Hepatocyte (in vitro differentiated cells): ENCODE data around the gene SPATA31E1. TPM values are rescaled to one million over a fixed set of nuclear protein-coding genes. Genes with fewer than 3 reads are reported as not detected.
A peak's percentile ranks its signal among the peaks of the same experiment; 100 is the strongest.

Source experiments
- DNase-seq: peaks from one replicate; pipeline ENCODE4 v3.0.0-alpha.2; 2016; ENCODE audit warnings: low spot score
- H2AFZ ChIP-seq: fragments of 200-600 bp; sonication (generic); 2 replicates; pipeline ENCODE4 v1.6.0; 2016; ENCODE audit warnings: antibody characterized with exemption, mild to moderate bottlenecking
- H3K27ac ChIP-seq: fragments of 200-600 bp; sonication (generic); 2 replicates; pipeline ENCODE4 v1.5.1; 2016; ENCODE audit warnings: mild to moderate bottlenecking
- H3K27me3 ChIP-seq: fragments of 200-600 bp; sonication (generic); 2 replicates; pipeline ENCODE4 v1.6.1; 2016
- H3K36me3 ChIP-seq: fragments of 200-600 bp; sonication (generic); replicated peaks from 2 replicates; pipeline ENCODE4 v1.5.1; 2016; ENCODE audit warnings: low read depth; ENCODE audit not compliant: insufficient read depth
- H3K4me1 ChIP-seq: fragments of 200-600 bp; sonication (generic); 2 replicates; pipeline ENCODE4 v1.5.1; 2016; ENCODE audit warnings: mild to moderate bottlenecking, moderate library complexity; ENCODE audit not compliant: insufficient read depth
- H3K4me2 ChIP-seq: fragments of 200-600 bp; sonication (generic); 2 replicates; pipeline ENCODE4 v1.6.0; 2016
- H3K4me3 ChIP-seq: fragments of 200-600 bp; sonication (generic); 2 replicates; pipeline ENCODE4 v1.5.1; 2016; ENCODE audit warnings: mild to moderate bottlenecking
- H3K79me2 ChIP-seq: fragments of 200-600 bp; sonication (generic); 2 replicates; pipeline ENCODE4 v1.6.0; 2017; ENCODE audit warnings: mild to moderate bottlenecking
- H3K9me2 ChIP-seq: fragments of 200-600 bp; sonication (generic); replicated peaks from 2 replicates; pipeline ENCODE4 v1.6.0; 2017; ENCODE audit warnings: mild to moderate bottlenecking; ENCODE audit not compliant: insufficient read depth
- H3K9me3 ChIP-seq: fragments of 200-600 bp; sonication (generic); 2 replicates; pipeline ENCODE4 v1.5.1; 2016; ENCODE audit warnings: low read depth, mild to moderate bottlenecking
- H4K20me1 ChIP-seq: fragments of 200-600 bp; sonication (generic); 2 replicates; pipeline ENCODE4 v1.6.0; 2016; ENCODE audit warnings: mild to moderate bottlenecking; ENCODE audit not compliant: insufficient read depth, poor library complexity, severe bottlenecking
- EZH2 ChIP-seq: fragments of 200-600 bp; sonication (generic); IDR thresholded peaks from 2 replicates; pipeline ENCODE4 v1.6.1; 2016; ENCODE audit warnings: antibody characterized with exemption, mild to moderate bottlenecking, borderline replicate concordance
- EZH2phosphoT487 ChIP-seq: fragments of 200-600 bp; sonication (generic); IDR thresholded peaks from one replicate; pipeline ENCODE4 v1.6.1; 2018; ENCODE audit warnings: antibody characterized with exemption, mild to moderate bottlenecking, low read depth, moderate library complexity; ENCODE audit not compliant: unreplicated experiment, severe bottlenecking
- WGBS: methylation state at CpG from one replicate; pipeline ENCODE4 v1.1.6; 2016; ENCODE audit warnings: low lambda C conversion rate; ENCODE audit errors: missing lambda C conversion rate; 5-methylcytosine and 5-hydroxymethylcytosine counted together
- polyA plus RNA-seq: library from polyadenylated mRNA; unstranded; fragments of >200 nt; fragmentation: Nextera tagmentation; extraction: Ambion mirVana; gene quantifications from 2 replicates; pipeline ENCODE4 v1.2.1, GENCODE V29; 2016
- total RNA-seq: library from RNA; depleted of rRNA; stranded (reverse); fragments of >200 nt; gene quantifications from 2 replicates; pipeline ENCODE4 v1.2.3, GENCODE V29; 2014
- TF ChIP-seq, protein P1 (sequence below): fragments of 200-600 bp; sonication (generic); IDR thresholded peaks from 2 replicates; pipeline ENCODE4 v1.5.1; 2016; ENCODE audit warnings: antibody characterized with exemption, mild to moderate bottlenecking; ENCODE audit not compliant: poor library complexity

Gene SPATA31E1
- total and polyA plus RNA-seq, 2 experiments from 2014 or later, result not detected

DNA sequence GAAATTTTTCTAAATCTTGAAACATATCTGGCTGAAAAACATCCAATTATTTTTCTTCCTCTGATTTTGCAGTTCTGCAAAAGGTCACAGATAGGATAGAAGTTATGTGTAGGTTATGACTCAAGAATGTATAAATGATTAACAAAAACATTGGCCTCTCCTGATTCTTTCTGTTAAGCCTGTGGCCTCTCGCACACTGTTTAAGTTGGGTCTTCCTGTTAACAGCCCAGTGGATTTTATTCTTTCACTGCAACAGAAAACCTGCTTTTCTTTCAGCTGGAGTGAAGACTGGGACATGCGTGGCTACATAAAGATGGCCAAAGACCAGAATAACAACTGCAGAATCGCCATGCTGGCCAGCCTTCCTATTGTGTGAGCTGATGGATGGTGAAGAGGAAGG lies 17.1 kb upstream of the SPATA31E1 start:
- Histone ChIP-seq H3K79me2 (peaks cover 4% of the 10 kb centered on the region), H3K4me3 (no peak overlapping the region), H3K27ac (peak overlapping the region; percentile 71), H3K4me2 (peak overlapping the region; percentile 53), H3K9me2 (no peaks in the 10 kb centered on the region), H2AFZ (no peak overlapping the region), H3K4me1 (peaks cover 13% of the 10 kb centered on the region), H3K36me3 (no peaks in the 10 kb centered on the region), H3K27me3 (no peaks in the 10 kb centered on the region), H4K20me1 (no peaks in the 10 kb centered on the region), H3K9me3 (no peaks in the 10 kb centered on the region)
- 63% methylated on average over 3 of the region's 3 CpGs for WGBS
- TF ChIP-seq EZH2 (no peak), EZH2phosphoT487 (no peak)
- TF ChIP-seq, protein P1, sequence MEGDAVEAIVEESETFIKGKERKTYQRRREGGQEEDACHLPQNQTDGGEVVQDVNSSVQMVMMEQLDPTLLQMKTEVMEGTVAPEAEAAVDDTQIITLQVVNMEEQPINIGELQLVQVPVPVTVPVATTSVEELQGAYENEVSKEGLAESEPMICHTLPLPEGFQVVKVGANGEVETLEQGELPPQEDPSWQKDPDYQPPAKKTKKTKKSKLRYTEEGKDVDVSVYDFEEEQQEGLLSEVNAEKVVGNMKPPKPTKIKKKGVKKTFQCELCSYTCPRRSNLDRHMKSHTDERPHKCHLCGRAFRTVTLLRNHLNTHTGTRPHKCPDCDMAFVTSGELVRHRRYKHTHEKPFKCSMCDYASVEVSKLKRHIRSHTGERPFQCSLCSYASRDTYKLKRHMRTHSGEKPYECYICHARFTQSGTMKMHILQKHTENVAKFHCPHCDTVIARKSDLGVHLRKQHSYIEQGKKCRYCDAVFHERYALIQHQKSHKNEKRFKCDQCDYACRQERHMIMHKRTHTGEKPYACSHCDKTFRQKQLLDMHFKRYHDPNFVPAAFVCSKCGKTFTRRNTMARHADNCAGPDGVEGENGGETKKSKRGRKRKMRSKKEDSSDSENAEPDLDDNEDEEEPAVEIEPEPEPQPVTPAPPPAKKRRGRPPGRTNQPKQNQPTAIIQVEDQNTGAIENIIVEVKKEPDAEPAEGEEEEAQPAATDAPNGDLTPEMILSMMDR, result no peak
- DNase-seq, result no peak

DNA sequence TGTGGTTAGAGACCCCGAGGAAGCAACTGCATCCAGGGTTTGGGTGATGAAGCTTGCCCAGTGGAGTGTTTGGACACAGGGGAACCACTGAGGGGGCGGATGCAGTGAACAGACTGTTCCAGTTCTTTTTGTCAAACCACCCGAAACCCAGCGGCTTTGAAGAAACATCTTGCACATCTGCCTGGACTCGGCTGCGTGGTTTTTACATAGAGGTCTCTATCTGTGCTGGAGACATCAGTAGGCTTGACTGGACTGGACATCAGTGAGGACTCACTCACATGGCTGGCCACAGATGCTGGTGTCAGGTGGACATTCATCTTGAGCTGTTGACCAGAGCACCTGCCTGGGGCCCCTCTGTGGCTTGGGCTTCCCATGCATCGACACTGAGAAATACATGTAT lies 15.3 kb upstream of the SPATA31E1 start:
- TF ChIP-seq, protein P1, result no peak
- TF ChIP-seq EZH2phosphoT487 (no peak), EZH2 (no peak)
- H3K4me1 ChIP-seq, result peaks cover 16% of the 10 kb centered on the region
- peak overlapping the region; percentile 53 for H3K4me2 ChIP-seq
- H3K9me2 ChIP-seq, result no peaks in the 10 kb centered on the region
- no peak for DNase-seq
- H3K9me3 ChIP-seq, result no peaks in the 10 kb centered on the region
- no peaks in the 10 kb centered on the region for H3K36me3 ChIP-seq
- H3K27me3 ChIP-seq, result no peaks in the 10 kb centered on the region
- no peaks in the 10 kb centered on the region for H4K20me1 ChIP-seq
- 94% methylated on average over 7 of the region's 7 CpGs for WGBS
- peaks cover 4% of the 10 kb centered on the region for H3K79me2 ChIP-seq
- no peak overlapping the region for H2AFZ ChIP-seq
- no peak overlapping the region for H3K27ac ChIP-seq
- no peak overlapping the region for H3K4me3 ChIP-seq

DNA sequence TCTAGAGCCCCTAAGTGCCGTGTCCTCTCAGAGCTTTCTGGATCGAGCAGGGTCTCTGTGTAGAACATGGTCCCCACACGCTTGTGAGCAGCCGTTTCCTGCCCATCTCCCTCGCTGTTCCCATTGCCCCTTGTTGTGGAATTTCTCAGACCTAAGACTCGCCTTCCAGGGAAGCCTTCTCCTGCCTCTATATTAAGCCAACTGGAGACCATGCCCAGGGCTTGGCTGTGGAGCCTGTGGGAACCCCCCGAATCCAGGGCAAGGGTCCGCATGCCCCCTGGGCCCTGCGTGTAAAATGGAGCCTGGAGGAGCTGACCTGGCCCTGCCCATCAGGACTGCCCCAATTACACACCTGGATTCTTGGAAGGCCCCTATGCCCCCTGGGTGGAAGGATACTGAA lies 14.5 kb upstream of the SPATA31E1 start:
- Histone ChIP-seq H2AFZ (no peak overlapping the region), H3K27me3 (no peaks in the 10 kb centered on the region), H3K9me2 (no peaks in the 10 kb centered on the region), H3K4me2 (no peak overlapping the region), H3K9me3 (no peaks in the 10 kb centered on the region), H3K27ac (no peak overlapping the region), H4K20me1 (no peaks in the 10 kb centered on the region), H3K4me3 (no peak overlapping the region), H3K79me2 (peaks cover 4% of the 10 kb centered on the region), H3K4me1 (peaks cover 16% of the 10 kb centered on the region), H3K36me3 (no peaks in the 10 kb centered on the region)
- 95% methylated on average over 9 of the region's 9 CpGs for WGBS
- DNase-seq, result no peak
- TF ChIP-seq, protein P1, result no peak
- no peak for TF ChIP-seq EZH2
- TF ChIP-seq EZH2phosphoT487, result no peak

DNA sequence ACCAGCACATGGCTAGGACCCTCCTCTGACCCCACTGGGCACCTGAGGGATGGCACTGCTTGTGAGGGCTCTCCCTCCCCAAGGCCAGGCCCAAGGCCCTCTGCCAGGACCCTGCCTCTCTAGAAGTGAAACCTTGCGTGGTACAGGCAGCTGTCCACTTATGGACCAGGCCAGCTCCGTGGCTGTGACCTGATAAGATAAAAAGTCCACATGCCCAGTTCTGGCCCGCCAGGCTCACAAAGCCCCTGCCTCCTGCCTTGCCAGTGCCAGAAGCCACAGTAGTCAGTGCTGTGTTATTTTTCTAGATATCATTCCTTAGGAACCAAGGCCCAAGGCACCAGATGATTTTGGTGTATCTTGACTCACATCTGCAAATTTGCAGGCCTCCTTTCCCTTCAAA lies 14.0 kb upstream of the SPATA31E1 start:
- DNase-seq, result no peak
- WGBS, result 80% methylated on average over 3 of the region's 3 CpGs
- no peak overlapping the region for H2AFZ ChIP-seq

More for the DNA sequence above, 14.0 kb upstream of the SPATA31E1 start:
- TF ChIP-seq, protein P1, result no peak
- TF ChIP-seq EZH2phosphoT487 (no peak), EZH2 (no peak)
- Histone ChIP-seq H3K4me3 (no peak overlapping the region), H3K4me2 (no peak overlapping the region), H3K9me2 (no peaks in the 10 kb centered on the region), H3K4me1 (peaks cover 16% of the 10 kb centered on the region), H4K20me1 (no peaks in the 10 kb centered on the region), H3K27me3 (no peaks in the 10 kb centered on the region), H3K27ac (no peak overlapping the region), H3K79me2 (peaks cover 4% of the 10 kb centered on the region), H3K36me3 (no peaks in the 10 kb centered on the region), H3K9me3 (no peaks in the 10 kb centered on the region)
